Gastrocnemius medialis (tissue), 4 donors: ENCODE results near the gene MALRD1. TPM values are rescaled to one million over a fixed set of nuclear protein-coding genes. Genes with fewer than 3 reads are reported as not detected.

Source experiments
- ATAC-seq, 2 donors: fragments of 150-250 bp; one replicate each; pipeline ENCODE4 v1.9.1; 2016
- DNase-seq, 2 donors: peaks; one replicate each; pipeline ENCODE4 v3.0.0-alpha.2; 2019
- H3K27ac ChIP-seq, 4 donors: fragments of 200-600 bp; sonication (generic); 1 replicate in 1 of 4; 2 replicates in 3 of 4; pipeline ENCODE4 v1.5.1; 2016 to 2018; ENCODE audit warnings: mild to moderate bottlenecking in 2 of 4, moderate library complexity in 1 of 4
- H3K27me3 ChIP-seq, 3 donors: fragments of 200-600 bp; sonication (generic) in 2 of 3; 1 replicate in 1 of 3; 2 replicates in 2 of 3; pipeline versions ENCODE4 v1.5.1 to v1.6.0; 2016 to 2019; ENCODE audit warnings: mild to moderate bottlenecking in 1 of 3, moderate library complexity in 1 of 3
- H3K36me3 ChIP-seq, 2 donors: fragments of 200-600 bp; sonication (generic) in 1 of 2; one replicate each; pipeline ENCODE4 v1.5.1; 2017 to 2018
- H3K4me1 ChIP-seq, 2 donors: fragments of 200-600 bp; sonication (generic) in 1 of 2; one replicate each; pipeline ENCODE4 v1.5.1; 2016 to 2017; ENCODE audit warnings: mild to moderate bottlenecking in 2 of 2
- H3K4me3 ChIP-seq, 4 donors: fragments of 200-600 bp; sonication (generic) in 3 of 4; 1 replicate in 1 of 4; 2 replicates in 3 of 4; pipeline ENCODE4 v1.5.1; 2016 to 2019; ENCODE audit warnings: mild to moderate bottlenecking in 2 of 4
- H3K9me3 ChIP-seq, 3 donors: fragments of 200-600 bp; sonication (generic) in 2 of 3; 1 replicate in 1 of 3; 2 replicates in 2 of 3; pipeline ENCODE4 v1.5.1; 2016 to 2019
- CTCF ChIP-seq, 5 experiments: fragments of 450-650 bp in 3 of 5; fragments of 200-600 bp in 2 of 5; sonication (generic) in 2 of 5; IDR thresholded peaks in 4 of 5; conservative IDR thresholded peaks in 1 of 5; 1 replicate in 4 of 5; 2 replicates in 1 of 5; pipeline ENCODE4 v1.5.1; 2016 to 2019; ENCODE audit warnings: antibody characterized with exemption in 5 of 5, mild to moderate bottlenecking in 3 of 5, moderate library complexity in 3 of 5
- POLR2A ChIP-seq, 2 donors: fragments of 450-650 bp; IDR thresholded peaks; one replicate each; pipeline ENCODE4 v1.6.1; 2017; ENCODE audit warnings: antibody characterized with exemption in 2 of 2, mild to moderate bottlenecking in 2 of 2, moderate library complexity in 2 of 2
- in situ Hi-C, 4 donors: fragments of 200-750 bp; cut with MboI; loops; one replicate each; pipeline versions ENCODE4 v1.15.0 to v1.8.0; 2017; ENCODE audit warnings: low sequenced_read_pairs in 4 of 4
- intact Hi-C: fragments of 100-400 bp; cut with DNase I; formaldehyde crosslinking; loops from one replicate; pipeline ENCODE4 v1.15.1; 2023; ENCODE audit warnings: low total_unique reads
- total RNA-seq, 4 donors: library from RNA; depleted of rRNA; stranded (reverse); fragments of >200 nt; gene quantifications; one replicate each; pipeline versions ENCODE4 v1.1.0 to v1.2.3, GENCODE V29; 2016

MALRD1 gene
- total RNA-seq, 4 donors from 2014 or later = 0.75 TPM; not detected in 3

GRCh38 chr10:19497026-19497425 lies 448.4 kb downstream of the MALRD1 start:
- Histone ChIP-seq H3K27ac (no peak overlapping the region), H3K27me3 (no peaks in the 10 kb centered on the region), H3K4me3 (no peak overlapping the region), H3K36me3 (no peaks in the 10 kb centered on the region), H3K9me3 (no peaks in the 10 kb centered on the region), H3K4me1 (no peaks in the 10 kb centered on the region)
- DNase-seq (no peak), ATAC-seq (no peak)
- intact Hi-C loops (no loop called here), in situ Hi-C loops (no loop called here)
- TF ChIP-seq POLR2A (IDR thresholded peaks at IDR 0.05) (no peak), CTCF (IDR thresholded peaks at IDR 0.05 in 4 of 5, conservative IDR thresholded peaks at IDR 0.05 in 1 of 5) (no peak)

- no peak overlapping the region for H3K4me3 ChIP-seq
- in situ Hi-C loops (no loop called here), intact Hi-C loops (no loop called here)
- H3K9me3 ChIP-seq = no peaks in the 10 kb centered on the region
- no peaks in the 10 kb centered on the region for H3K27me3 ChIP-seq
- no peaks in the 10 kb centered on the region for H3K36me3 ChIP-seq
- peak; percentile 3 to 20 for DNase-seq
- no peak for TF ChIP-seq POLR2A (IDR thresholded peaks at IDR 0.05)
- TF ChIP-seq CTCF (IDR thresholded peaks at IDR 0.05 in 4 of 5, conservative IDR thresholded peaks at IDR 0.05 in 1 of 5) = no peak
- H3K27ac ChIP-seq = no peak overlapping the region
- ATAC-seq = peak; percentile 60 to 74
- H3K4me1 ChIP-seq = no peaks in the 10 kb centered on the region
Measured at GRCh38 chr10:19498393-19499290, 450.0 kb downstream of the MALRD1 start.

- Histone ChIP-seq H3K9me3 (no peaks in the 10 kb centered on the region), H3K4me3 (no peak overlapping the region), H3K36me3 (no peaks in the 10 kb centered on the region), H3K27ac (no peak overlapping the region), H3K27me3 (no peaks in the 10 kb centered on the region), H3K4me1 (no peaks in the 10 kb centered on the region)
- no peak for ATAC-seq
- intact Hi-C loops (no loop called here), in situ Hi-C loops (no loop called here)
- DNase-seq = no peak
- TF ChIP-seq CTCF (IDR thresholded peaks at IDR 0.05 in 4 of 5, conservative IDR thresholded peaks at IDR 0.05 in 1 of 5) (no peak), POLR2A (IDR thresholded peaks at IDR 0.05) (no peak)
Measured at GRCh38 chr10:19499291-19499770, 450.7 kb downstream of the MALRD1 start.

GRCh38 chr10:19500959-19501358 lies 452.4 kb downstream of the MALRD1 start:
- intact Hi-C loops = no loop called here
- no peak for ATAC-seq

More at GRCh38 chr10:19500959-19501358, 452.4 kb downstream of the MALRD1 start:
- Histone ChIP-seq H3K27ac (no peak overlapping the region), H3K9me3 (no peaks in the 10 kb centered on the region), H3K36me3 (no peaks in the 10 kb centered on the region), H3K4me1 (no peaks in the 10 kb centered on the region), H3K4me3 (no peak overlapping the region), H3K27me3 (no peaks in the 10 kb centered on the region)
- no peak for TF ChIP-seq POLR2A (IDR thresholded peaks at IDR 0.05)
- TF ChIP-seq CTCF (IDR thresholded peaks at IDR 0.05 in 4 of 5, conservative IDR thresholded peaks at IDR 0.05 in 1 of 5) = no peak
- no peak for DNase-seq
- in situ Hi-C loops = no loop called here
